T-helper 2 cell treated with Interferon-gamma antibody and Interleukin-4, amounts not matched to agents 100 ng/mL and 5 ng/mL, for 36 hours (primary cell): ENCODE data around the gene UGGT2. TPM values are rescaled to one million over a fixed set of nuclear protein-coding genes. Genes with fewer than 3 reads are reported as not detected.
"Not testable (repeated sequence)": the region's sequence is repeated elsewhere in the genome, so short reads cannot be mapped to it uniquely, and the experiment has no call there.

Source experiments
- intact Hi-C: fragments of 100-400 bp; cut with micrococcal nuclease; formaldehyde crosslinking; loops from one replicate; pipeline ENCODE4 v1.15.1; 2023
- total RNA-seq: library from RNA; stranded (reverse); gene quantifications from 2 replicates; pipeline ENCODE4 v1.2.3, GENCODE V29; 2022

UGGT2 gene
- total RNA-seq: 0.52 and 0.68 TPM in 2 replicates

GRCh38 chr13:96053003-96053703 is at the start of gene UGGT2:
UGGT2 (minus strand) TSS chr13:96053401; CDS start chr13:96053312, 89 bp downstream.
- intact Hi-C loops: no loop called here

- intact Hi-C loops: no loop called here
Observed at GRCh38 chr13:96100457-96101220, 47.4 kb upstream of the UGGT2 start.

DNA sequence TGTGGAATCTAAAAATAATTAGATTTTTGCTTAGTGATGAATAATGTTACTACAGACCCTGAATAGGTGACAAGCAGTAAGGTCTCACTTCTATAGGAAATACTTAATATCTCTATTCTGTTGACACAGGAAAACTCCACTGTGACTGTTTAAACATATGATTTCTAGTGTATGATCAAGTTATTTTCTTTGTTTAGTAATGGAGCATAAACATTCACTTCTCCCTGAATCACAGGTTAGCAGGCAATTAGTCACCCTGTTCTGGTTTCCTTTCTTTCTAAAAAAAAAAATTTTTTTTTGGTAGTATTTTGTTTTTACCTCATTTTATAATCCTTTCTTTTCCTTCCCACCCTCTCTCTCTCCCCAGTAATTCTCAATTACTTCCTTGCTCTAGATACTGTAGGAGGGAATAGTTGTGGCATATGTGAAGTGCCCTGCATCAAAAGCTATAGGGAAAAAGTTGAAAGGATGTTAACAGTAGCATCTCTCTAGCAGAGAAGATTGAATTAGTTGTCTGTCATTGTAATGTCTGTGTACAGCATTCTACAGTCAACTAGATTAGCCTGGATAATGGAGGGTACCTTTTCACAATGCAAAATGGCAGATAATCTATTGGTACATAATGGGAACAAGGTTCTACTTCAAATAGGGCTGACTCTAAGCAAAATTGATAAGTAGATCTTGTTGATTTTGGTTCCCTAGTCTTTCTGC is 40.2 kb upstream of the UGGT2 start:
- intact Hi-C loops: no loop called here

GRCh38 chr13:96091164-96092117 is 38.2 kb upstream of the UGGT2 start:
- intact Hi-C loops: no loop called here

DNA sequence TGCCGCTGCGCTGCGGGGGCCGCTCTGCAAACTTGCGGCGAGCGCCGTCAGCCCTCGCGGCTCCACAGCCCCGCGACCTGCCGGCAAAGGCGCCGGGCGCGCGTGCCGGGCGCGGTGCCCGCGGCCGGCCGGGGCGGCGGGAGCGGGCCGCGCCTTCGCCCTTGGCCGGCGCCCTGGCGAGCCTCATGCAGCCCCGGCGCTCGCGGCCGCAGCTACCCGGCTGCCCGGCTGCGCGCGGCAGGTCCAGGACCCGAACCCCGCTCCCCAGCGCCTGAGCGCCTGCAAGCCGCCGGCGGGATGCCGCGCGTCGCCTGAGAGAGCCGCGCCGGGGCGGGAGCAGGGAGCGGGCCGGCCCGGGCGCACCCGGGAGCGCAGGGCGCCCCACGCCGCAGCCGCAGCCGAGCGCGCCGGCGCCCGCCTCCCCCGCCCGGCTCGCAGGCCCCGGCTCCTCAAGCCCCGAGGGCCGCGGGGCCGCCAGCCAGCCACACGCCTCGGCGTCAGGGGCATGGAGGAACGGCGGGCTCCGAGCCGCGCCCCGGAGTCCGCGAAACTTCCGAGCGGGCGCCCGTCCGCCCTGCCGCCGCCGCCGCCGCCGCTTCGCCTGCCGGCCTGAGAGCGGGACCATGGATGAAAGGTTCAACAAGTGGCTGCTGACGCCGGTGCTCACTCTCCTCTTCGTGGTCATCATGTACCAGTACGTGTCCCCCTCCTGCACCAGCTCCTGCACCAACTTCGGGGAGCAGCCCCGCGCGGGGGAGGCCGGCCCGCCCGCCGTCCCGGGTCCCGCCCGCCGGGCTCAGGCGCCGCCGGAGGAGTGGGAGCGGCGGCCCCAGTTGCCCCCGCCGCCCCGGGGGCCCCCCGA is 37.3 kb upstream of the UGGT2 start:
- intact Hi-C loops: no loop called here

- intact Hi-C loops: no loop called here
Observed at GRCh38 chr13:96089749-96090239, 36.6 kb upstream of the UGGT2 start, which contains the start of gene HS6ST3. HS6ST3 (plus strand) TSS chr13:96090107.

DNA sequence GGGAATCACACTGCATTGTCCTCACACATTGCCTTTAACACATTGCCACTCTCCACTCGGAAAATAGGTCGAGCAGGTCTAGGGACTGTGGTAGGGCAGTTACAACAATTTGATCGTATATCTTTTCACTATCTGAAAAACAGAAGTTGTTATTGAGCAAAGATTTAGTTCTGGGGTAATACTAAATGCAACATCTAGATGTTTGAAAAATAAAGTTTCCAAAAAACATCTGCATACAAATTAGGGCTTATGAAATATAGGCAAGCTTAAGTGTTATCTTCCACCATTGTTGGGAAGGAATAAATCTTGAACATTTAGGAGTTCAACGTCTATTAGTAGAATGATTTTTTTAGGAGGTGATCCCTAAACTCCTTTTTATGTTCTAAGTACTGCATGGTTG is 35.9 kb upstream of the UGGT2 start:
- intact Hi-C loops: no loop called here

GRCh38 chr13:96086736-96087135 is 33.5 kb upstream of the UGGT2 start:
- intact Hi-C loops: no loop called here

DNA sequence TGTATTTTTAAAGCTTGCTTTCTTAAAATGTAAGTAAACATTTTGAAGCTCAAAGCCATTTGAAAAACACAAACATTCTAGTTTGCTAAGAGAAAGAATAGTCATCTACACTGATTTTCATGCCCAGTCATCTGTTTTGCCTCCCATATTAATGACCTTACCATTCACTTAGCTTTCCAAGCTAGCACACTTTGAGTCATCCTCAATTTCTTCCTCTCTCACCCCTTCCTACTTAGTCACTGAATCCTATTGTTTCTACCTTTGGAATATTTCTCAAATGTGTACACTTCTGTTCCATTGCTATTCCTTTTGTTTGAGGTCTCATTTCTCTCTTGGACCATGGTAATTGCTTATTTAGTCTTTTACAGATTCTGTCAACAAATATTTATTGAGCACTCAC is 29.4 kb upstream of the UGGT2 start:
- intact Hi-C loops: no loop called here

DNA sequence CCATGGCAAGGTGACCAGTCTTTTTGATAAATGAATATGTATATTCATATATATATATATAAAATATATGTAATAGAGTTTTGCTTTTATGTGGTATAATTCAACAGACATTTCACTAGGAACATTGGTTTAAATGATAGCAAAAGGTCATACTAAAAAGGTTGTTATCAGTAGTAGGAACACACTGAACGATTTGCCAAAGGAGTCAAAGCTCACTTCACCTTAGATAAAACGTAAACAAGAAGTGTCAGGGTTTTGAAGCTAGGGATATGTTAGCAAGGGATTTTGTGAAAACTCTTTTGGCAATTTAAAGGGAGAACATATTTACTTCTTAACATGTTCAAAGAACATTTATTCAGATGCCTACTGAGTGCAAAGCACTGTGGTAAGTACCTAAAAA is 28.7 kb upstream of the UGGT2 start:
- intact Hi-C loops: no loop called here

DNA sequence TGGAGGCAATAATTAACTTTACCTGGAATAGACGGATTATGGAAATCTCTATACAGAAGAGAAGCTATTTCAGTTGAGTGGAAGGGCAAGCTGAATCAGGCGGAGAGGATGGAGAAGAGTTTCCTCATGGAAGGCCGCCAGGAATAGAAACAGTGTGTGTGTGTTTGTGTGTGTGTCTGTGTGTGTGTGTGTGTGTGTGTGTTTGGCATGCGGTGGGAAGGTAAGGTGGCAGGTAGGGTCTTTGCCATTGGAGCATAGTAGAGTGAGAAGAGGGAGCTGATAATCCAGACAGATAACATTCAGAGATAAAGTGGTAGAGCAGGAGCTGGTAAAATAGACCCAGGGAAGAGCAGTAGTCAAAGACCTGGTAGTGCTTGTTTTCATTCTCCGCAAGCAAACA is 27.5 kb upstream of the UGGT2 start:
- intact Hi-C loops: no loop called here

DNA sequence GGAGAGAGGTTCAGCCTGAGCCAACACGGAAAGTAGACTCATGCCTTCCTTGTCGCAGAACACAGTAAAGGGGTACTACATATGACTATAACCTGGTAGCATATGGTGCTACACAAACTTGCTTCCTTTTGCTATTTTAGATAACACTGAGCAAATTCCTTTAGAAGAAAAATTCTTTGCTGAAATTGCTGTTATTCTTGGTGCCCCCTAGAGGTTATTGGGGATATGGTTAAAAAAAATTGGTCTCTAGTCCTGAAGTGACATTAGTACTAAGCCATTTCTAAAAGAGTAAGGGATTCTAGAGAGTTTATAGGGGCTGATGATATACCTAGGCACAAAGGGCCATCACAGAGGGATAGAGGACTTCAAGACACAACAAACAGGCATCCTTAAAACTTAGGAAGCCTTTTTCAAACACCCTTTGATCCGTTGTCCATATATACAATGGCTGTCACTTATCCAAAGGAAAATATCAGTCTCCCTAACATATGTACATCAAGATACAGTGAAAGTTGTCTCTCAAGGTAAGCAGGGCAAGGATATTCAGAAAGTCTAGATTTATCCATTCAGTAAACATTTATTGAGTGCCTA is 22.8 kb upstream of the UGGT2 start:
- intact Hi-C loops: no loop called here

DNA sequence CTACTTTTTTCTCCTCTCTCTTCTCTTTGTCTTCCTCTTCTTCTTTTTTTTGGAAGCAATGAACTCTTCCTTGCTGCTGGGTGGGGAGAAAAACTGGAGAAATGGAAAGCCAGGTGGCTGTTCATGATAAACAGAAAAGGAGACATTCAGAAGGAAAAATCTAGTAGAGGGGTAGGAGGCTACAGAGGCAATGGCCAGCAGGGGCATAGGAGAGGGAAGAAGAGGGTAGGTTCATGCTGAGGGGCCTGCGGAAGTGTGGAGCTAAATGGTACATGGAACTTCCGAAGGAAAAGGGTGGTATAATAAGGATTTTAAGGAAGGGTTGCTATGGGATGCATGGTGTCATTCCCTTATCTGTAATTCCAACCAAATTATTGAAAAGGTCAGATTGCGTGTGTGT is 19.2 kb upstream of the UGGT2 start:
- intact Hi-C loops: no loop called here

GRCh38 chr13:96071504-96071903 is 18.3 kb upstream of the UGGT2 start:
- intact Hi-C loops: no loop called here

DNA sequence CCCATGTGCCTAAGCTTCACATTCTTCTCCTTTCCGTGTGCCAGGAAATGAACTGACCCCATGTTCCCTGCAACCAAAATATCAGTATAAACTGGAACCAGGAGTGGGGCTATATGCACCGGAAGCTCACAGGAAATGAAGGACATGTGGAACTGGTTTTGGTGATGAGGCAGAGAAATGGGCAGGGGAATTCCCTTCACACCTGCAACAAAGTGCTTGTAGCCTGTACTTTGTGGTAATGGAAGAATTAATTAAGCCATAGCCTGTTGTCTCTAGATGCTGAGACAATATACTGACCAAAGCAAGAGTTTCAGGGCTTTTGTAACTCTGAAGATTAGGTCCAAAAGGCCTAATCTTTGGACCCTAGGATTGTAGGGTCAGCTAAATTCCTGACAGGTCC is 15.5 kb upstream of the UGGT2 start:
- intact Hi-C loops: no loop called here

GRCh38 chr13:96065849-96066248 is 12.6 kb upstream of the UGGT2 start:
- intact Hi-C loops: no loop called here

DNA sequence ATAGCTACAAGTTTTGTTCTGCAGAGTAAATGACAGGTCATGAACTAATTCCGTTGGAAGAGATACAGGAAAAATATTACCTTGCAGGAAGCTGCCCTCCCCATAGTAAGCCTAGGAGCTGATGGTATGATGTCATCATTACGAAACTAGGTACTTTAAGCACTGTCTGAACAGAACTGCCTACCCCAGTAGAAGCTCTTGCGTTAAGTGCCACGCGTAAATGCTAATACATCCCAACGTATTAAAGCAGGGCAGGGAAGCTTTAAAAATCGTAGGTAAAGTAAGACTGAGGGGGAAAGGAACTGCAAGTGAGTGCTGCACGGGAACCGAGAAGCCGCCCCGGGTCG is 572 bp downstream of the UGGT2 start:
- intact Hi-C loops: no loop called here

GRCh38 chr13:96051946-96052345 is 1.3 kb downstream of the UGGT2 start:
- intact Hi-C loops: not testable (repeated sequence)

DNA sequence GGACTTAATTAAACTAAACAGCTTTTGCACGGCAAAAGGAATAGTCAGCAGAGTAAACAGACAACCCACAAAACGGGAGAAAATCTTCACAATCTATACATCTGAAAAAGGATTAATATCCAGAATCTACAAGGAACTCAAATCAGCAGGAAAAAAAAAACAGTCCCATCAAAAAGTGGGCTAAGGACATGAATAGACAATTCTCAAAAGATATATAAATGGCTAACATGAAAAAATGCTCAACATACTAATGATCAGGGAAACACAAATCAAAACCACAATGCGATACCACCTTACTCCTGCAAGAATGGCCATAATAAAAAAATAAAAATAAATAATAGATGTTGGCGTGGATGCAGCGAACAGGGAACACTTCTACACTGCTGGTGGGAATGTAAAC is 1.7 kb downstream of the UGGT2 start:
- intact Hi-C loops: not testable (repeated sequence)

GRCh38 chr13:96050955-96051354 is 2.2 kb downstream of the UGGT2 start:
- intact Hi-C loops: not testable (repeated sequence)
